H1 (cell line): ENCODE data around the gene GPC6. TPM values are rescaled to one million over a fixed set of nuclear protein-coding genes. Genes with fewer than 3 reads are reported as not detected.

Experiments used
- CBX8 ChIP-seq: fragments of 300-800, 300-1000 bp; sonication (generic); IDR thresholded peaks from 2 replicates; pipeline ENCODE4 v1.7.1; 2016; ENCODE audit warnings: low read depth, low read length, borderline replicate concordance
- JUND ChIP-seq: IDR thresholded peaks from 2 replicates; pipeline ENCODE4 v1.6.1; 2011; ENCODE audit warnings: mild to moderate bottlenecking, improper control_type of control experiment, low read length
- KDM4A ChIP-seq: IDR thresholded peaks from one replicate; pipeline ENCODE4 v1.7.1; 2012; ENCODE audit warnings: low read depth, mild to moderate bottlenecking, moderate library complexity, low read length, inconsistent platforms; ENCODE audit not compliant: severe bottlenecking
- POLR2A ChIP-seq, 2 experiments: IDR thresholded peaks; 1 replicate in 1 of 2; 2 replicates in 1 of 2; pipeline ENCODE4 v1.6.1; 2011; ENCODE audit warnings: low read depth in 2 of 2, low read length in 2 of 2, mild to moderate bottlenecking in 2 of 2; ENCODE audit errors: control extremely low read depth in 1 of 2
- TAF1 ChIP-seq: IDR thresholded peaks from 2 replicates; pipeline ENCODE4 v1.6.1; 2011; ENCODE audit warnings: mild to moderate bottlenecking, low read depth, low read length
- polyA plus RNA-seq, 7 experiments: library from polyadenylated mRNA; depleted of rRNA in 3 of 7; stranded (reverse) in 5 of 7; unstranded in 2 of 7; fragments of >200 nt in 5 of 7; fragments of 200-250 nt in 2 of 7; gene quantifications; 1 replicate in 5 of 7; 2 replicates in 1 of 7; 4 replicates in 1 of 7; pipeline versions ENCODE4 v1.2.1 to v1.2.3, GENCODE V29; 2011 to 2013; ENCODE audit warnings: missing spikeins in 2 of 7, mixed read lengths in 2 of 7
- total RNA-seq: library from RNA; stranded (reverse); fragmentation: NEBNext Ultra II Directional; extraction: Animal tissue kit (Norgen Biotek cat#: 25700); gene quantifications from 2 replicates; pipeline ENCODE4 v1.2.1, GENCODE V29; 2021
- TF ChIP-seq, protein P1 (sequence below): fragments of 300-600 bp; sonication (generic); IDR thresholded peaks from 2 replicates; pipeline ENCODE4 v1.7.1; 2012; ENCODE audit warnings: low read length, moderate library complexity, mild to moderate bottlenecking, inconsistent platforms; ENCODE audit not compliant: insufficient replicate concordance

The GPC6 gene
- total and polyA plus RNA-seq, 2 of the 8 experiments (the other 6 are each of a cell fraction or from before 2014, with no cell fraction given) = 5.4 to 12.0 TPM

DNA sequence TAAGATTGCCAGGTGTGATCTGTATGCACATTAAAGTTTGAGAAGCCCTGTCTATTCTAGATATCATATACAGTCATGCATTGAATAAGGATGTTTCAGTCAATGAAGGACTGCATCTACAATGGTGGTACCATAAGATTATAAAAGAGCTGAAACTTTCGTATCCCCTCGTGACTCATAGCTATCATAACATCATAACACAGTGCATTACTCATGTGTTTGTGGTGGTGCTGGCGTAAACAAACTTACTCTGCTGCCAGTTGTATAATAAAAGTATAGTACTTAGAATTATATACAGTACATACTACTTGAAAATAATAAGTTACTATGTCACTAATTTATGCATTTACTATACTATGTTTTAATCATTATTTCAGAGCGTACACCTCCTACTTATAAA is 489.3 kb downstream of the GPC6 start (continued):
- no peak for TF ChIP-seq TAF1
- TF ChIP-seq POLR2A (IDR thresholded peaks at IDR 0.05; ENCODE audit: control extremely low read depth in 1 of 2, low read depth in 2 of 2, low read length in 2 of 2) = no peak
- TF ChIP-seq KDM4A = no peak
- no peak for TF ChIP-seq CBX8
- TF ChIP-seq, protein P1, sequence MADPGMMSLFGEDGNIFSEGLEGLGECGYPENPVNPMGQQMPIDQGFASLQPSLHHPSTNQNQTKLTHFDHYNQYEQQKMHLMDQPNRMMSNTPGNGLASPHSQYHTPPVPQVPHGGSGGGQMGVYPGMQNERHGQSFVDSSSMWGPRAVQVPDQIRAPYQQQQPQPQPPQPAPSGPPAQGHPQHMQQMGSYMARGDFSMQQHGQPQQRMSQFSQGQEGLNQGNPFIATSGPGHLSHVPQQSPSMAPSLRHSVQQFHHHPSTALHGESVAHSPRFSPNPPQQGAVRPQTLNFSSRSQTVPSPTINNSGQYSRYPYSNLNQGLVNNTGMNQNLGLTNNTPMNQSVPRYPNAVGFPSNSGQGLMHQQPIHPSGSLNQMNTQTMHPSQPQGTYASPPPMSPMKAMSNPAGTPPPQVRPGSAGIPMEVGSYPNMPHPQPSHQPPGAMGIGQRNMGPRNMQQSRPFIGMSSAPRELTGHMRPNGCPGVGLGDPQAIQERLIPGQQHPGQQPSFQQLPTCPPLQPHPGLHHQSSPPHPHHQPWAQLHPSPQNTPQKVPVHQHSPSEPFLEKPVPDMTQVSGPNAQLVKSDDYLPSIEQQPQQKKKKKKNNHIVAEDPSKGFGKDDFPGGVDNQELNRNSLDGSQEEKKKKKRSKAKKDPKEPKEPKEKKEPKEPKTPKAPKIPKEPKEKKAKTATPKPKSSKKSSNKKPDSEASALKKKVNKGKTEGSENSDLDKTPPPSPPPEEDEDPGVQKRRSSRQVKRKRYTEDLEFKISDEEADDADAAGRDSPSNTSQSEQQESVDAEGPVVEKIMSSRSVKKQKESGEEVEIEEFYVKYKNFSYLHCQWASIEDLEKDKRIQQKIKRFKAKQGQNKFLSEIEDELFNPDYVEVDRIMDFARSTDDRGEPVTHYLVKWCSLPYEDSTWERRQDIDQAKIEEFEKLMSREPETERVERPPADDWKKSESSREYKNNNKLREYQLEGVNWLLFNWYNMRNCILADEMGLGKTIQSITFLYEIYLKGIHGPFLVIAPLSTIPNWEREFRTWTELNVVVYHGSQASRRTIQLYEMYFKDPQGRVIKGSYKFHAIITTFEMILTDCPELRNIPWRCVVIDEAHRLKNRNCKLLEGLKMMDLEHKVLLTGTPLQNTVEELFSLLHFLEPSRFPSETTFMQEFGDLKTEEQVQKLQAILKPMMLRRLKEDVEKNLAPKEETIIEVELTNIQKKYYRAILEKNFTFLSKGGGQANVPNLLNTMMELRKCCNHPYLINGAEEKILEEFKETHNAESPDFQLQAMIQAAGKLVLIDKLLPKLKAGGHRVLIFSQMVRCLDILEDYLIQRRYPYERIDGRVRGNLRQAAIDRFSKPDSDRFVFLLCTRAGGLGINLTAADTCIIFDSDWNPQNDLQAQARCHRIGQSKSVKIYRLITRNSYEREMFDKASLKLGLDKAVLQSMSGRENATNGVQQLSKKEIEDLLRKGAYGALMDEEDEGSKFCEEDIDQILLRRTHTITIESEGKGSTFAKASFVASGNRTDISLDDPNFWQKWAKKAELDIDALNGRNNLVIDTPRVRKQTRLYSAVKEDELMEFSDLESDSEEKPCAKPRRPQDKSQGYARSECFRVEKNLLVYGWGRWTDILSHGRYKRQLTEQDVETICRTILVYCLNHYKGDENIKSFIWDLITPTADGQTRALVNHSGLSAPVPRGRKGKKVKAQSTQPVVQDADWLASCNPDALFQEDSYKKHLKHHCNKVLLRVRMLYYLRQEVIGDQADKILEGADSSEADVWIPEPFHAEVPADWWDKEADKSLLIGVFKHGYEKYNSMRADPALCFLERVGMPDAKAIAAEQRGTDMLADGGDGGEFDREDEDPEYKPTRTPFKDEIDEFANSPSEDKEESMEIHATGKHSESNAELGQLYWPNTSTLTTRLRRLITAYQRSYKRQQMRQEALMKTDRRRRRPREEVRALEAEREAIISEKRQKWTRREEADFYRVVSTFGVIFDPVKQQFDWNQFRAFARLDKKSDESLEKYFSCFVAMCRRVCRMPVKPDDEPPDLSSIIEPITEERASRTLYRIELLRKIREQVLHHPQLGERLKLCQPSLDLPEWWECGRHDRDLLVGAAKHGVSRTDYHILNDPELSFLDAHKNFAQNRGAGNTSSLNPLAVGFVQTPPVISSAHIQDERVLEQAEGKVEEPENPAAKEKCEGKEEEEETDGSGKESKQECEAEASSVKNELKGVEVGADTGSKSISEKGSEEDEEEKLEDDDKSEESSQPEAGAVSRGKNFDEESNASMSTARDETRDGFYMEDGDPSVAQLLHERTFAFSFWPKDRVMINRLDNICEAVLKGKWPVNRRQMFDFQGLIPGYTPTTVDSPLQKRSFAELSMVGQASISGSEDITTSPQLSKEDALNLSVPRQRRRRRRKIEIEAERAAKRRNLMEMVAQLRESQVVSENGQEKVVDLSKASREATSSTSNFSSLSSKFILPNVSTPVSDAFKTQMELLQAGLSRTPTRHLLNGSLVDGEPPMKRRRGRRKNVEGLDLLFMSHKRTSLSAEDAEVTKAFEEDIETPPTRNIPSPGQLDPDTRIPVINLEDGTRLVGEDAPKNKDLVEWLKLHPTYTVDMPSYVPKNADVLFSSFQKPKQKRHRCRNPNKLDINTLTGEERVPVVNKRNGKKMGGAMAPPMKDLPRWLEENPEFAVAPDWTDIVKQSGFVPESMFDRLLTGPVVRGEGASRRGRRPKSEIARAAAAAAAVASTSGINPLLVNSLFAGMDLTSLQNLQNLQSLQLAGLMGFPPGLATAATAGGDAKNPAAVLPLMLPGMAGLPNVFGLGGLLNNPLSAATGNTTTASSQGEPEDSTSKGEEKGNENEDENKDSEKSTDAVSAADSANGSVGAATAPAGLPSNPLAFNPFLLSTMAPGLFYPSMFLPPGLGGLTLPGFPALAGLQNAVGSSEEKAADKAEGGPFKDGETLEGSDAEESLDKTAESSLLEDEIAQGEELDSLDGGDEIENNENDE = no peak
- no peak for TF ChIP-seq JUND
- TF ChIP-seq, all 59 proteins: peak for 0
